Neuronal stem cell (in vitro differentiated cells): ENCODE results near the gene TRPM2.
"Not testable (repeated sequence)": the region's sequence is repeated elsewhere in the genome, so short reads cannot be mapped to it uniquely, and the experiment has no call there.

ENCODE experiments used
- DNase-seq: peaks from one replicate; pipeline ENCODE4 v3.0.0-alpha.2; 2013; ENCODE audit warnings: low spot score
- H2AFZ ChIP-seq: one replicate; pipeline ENCODE4 v1.6.1; 2013; ENCODE audit warnings: mild to moderate bottlenecking, low read length, inconsistent platforms
- H2AK5ac ChIP-seq: 2 replicates; pipeline ENCODE4 v1.6.1; 2013; ENCODE audit warnings: low read depth, mild to moderate bottlenecking, inconsistent platforms, low read length, moderate library complexity, mixed read lengths
- H2BK120ac ChIP-seq: 2 replicates; pipeline ENCODE4 v1.6.1; 2013; ENCODE audit warnings: low read depth, mild to moderate bottlenecking, inconsistent platforms, low read length, moderate library complexity, mixed read lengths
- H2BK12ac ChIP-seq: one replicate; pipeline ENCODE4 v1.6.1; 2013; ENCODE audit warnings: low read length, inconsistent platforms
- H2BK15ac ChIP-seq: 2 replicates; pipeline ENCODE4 v1.6.1; 2013; ENCODE audit warnings: mild to moderate bottlenecking, low read length, inconsistent platforms, mixed read lengths
- H2BK5ac ChIP-seq: one replicate; pipeline ENCODE4 v1.6.1; 2013; ENCODE audit warnings: inconsistent platforms, mild to moderate bottlenecking, low read length, moderate library complexity
- H3K14ac ChIP-seq: one replicate; pipeline ENCODE4 v1.6.1; 2013; ENCODE audit warnings: low read length, inconsistent platforms
- H3K18ac ChIP-seq: 2 replicates; pipeline ENCODE4 v1.6.1; 2013; ENCODE audit warnings: low read length, inconsistent platforms
- H3K23ac ChIP-seq: 2 replicates; pipeline ENCODE4 v1.6.1; 2013; ENCODE audit warnings: low read depth, mild to moderate bottlenecking, mixed read lengths, low read length, inconsistent platforms; ENCODE audit not compliant: poor library complexity
- H3K27ac ChIP-seq: replicated peaks from 3 replicates; pipeline ENCODE4 v1.5.1; 2013; ENCODE audit warnings: low read length, inconsistent platforms
- H3K27me3 ChIP-seq, 3 experiments: 2 replicates each; pipeline ENCODE4 v1.6.1; 2013; ENCODE audit warnings: low read length in 3 of 3, mild to moderate bottlenecking in 2 of 3, inconsistent platforms in 1 of 3, low read depth in 1 of 3, mixed read lengths in 1 of 3, moderate library complexity in 1 of 3; ENCODE audit not compliant: control insufficient read depth in 3 of 3, insufficient read depth in 3 of 3
- H3K36me3 ChIP-seq, 2 donors: replicated peaks in 1 of 2; 2 replicates each; pipeline ENCODE4 v1.6.1; 2013; ENCODE audit warnings: low read length in 2 of 2; ENCODE audit not compliant: control insufficient read depth in 2 of 2, insufficient read depth in 2 of 2
- H3K4ac ChIP-seq: 2 replicates; pipeline ENCODE4 v1.6.1; 2013; ENCODE audit warnings: inconsistent platforms, mild to moderate bottlenecking, low read length, moderate library complexity
- H3K4me1 ChIP-seq, 2 donors: 1 replicate in 1 of 2; 2 replicates in 1 of 2; pipeline ENCODE4 v1.6.1; 2013; ENCODE audit warnings: low read length in 2 of 2, low read depth in 1 of 2; ENCODE audit not compliant: control insufficient read depth in 2 of 2, insufficient read depth in 1 of 2
- H3K4me2 ChIP-seq: one replicate; pipeline ENCODE4 v1.6.1; 2013; ENCODE audit warnings: mild to moderate bottlenecking, low read length, inconsistent platforms; ENCODE audit not compliant: insufficient read depth, poor library complexity, severe bottlenecking
- H3K4me3 ChIP-seq, 2 donors: 2 replicates each; pipeline ENCODE4 v1.5.1; 2013; ENCODE audit warnings: low read length in 2 of 2, mild to moderate bottlenecking in 2 of 2, inconsistent platforms in 1 of 2, moderate library complexity in 1 of 2
- H3K79me1 ChIP-seq: one replicate; pipeline ENCODE4 v1.6.1; 2013; ENCODE audit warnings: low read depth, mild to moderate bottlenecking, inconsistent platforms, low read length, moderate library complexity
- H3K9ac ChIP-seq: one replicate; pipeline ENCODE4 v1.6.1; 2013; ENCODE audit warnings: mild to moderate bottlenecking, low read depth, low read length, inconsistent platforms; ENCODE audit not compliant: poor library complexity
- H3K9me3 ChIP-seq, 2 donors: replicated peaks in 1 of 2; 2 replicates each; pipeline versions ENCODE3 to v1.6.1; 2013; ENCODE audit warnings: low read length in 2 of 2, mild to moderate bottlenecking in 2 of 2, inconsistent platforms in 1 of 2, low read depth in 1 of 2, mixed read lengths in 1 of 2, moderate library complexity in 1 of 2; ENCODE audit not compliant: control insufficient read depth in 2 of 2, insufficient read depth in 1 of 2
- H4K8ac ChIP-seq: one replicate; pipeline ENCODE4 v1.6.1; 2013; ENCODE audit warnings: low read depth, mild to moderate bottlenecking, inconsistent platforms, low read length, moderate library complexity
- H4K91ac ChIP-seq: one replicate; pipeline ENCODE4 v1.6.1; 2013; ENCODE audit warnings: low read length, low read depth, mild to moderate bottlenecking, inconsistent platforms; ENCODE audit not compliant: poor library complexity
- WGBS, 2 donors: extraction: QIAGEN DNeasy Blood & Tissue Kit; methylation state at CpG; one replicate each; pipeline ENCODE4 v1.1.7; 2013; ENCODE audit warnings: missing lambda C conversion rate in 2 of 2, mixed read lengths in 1 of 2; ENCODE audit not compliant: insufficient read length in 2 of 2, insufficient replicate concordance in 1 of 2; ENCODE audit errors: extremely low coverage in 2 of 2; 5-methylcytosine and 5-hydroxymethylcytosine counted together

TRPM2 gene

GRCh38 chr21:44337941-44338895, 15.2 kb upstream of the TRPM2 start:
- H2AFZ ChIP-seq: peak overlapping the region; percentile 84
- peak overlapping the region; percentile 46 to 75 for H3K4me3 ChIP-seq
- no CpG with 5 or more reads among the region's 47 CpGs for WGBS, 2 donors

GRCh38 chr21:44338971-44339910, 14.2 kb upstream of the TRPM2 start, which contains the start of gene CFAP410:
Gene CFAP410 (minus strand): TSS chr21:44339390. CDS start chr21:44339194, 196 bp downstream.
- H3K79me1 ChIP-seq: peaks cover 4% of the 10 kb centered on the region
- peaks cover 5 to 7% of the 10 kb centered on the region in 2 donors for H3K4me1 ChIP-seq
- H4K91ac ChIP-seq: no peak within 1 kb of the TSS
- DNase-seq: peak; percentile 95
- peak within 1 kb of the TSS; percentile 99 for H3K23ac ChIP-seq
- peak within 1 kb of the TSS; percentile 91 to 92 for H3K4me3 ChIP-seq
- peak within 1 kb of the TSS; percentile 18 for H2BK12ac ChIP-seq
- no peak within 1 kb of the TSS for H2BK120ac ChIP-seq
- no peak within 1 kb of the TSS for H2BK15ac ChIP-seq
- H3K14ac ChIP-seq: peak within 1 kb of the TSS; percentile 50
- H3K18ac ChIP-seq: peak within 1 kb of the TSS; percentile 99
- H3K27ac ChIP-seq: peak within 1 kb of the TSS; percentile 97
- H3K4me2 ChIP-seq: peak within 1 kb of the TSS; percentile 84
- no peak within 1 kb of the TSS for H2BK5ac ChIP-seq
- H3K4ac ChIP-seq: peak within 1 kb of the TSS; percentile 17
- peak within 1 kb of the TSS; percentile 94 for H3K9ac ChIP-seq
- peak within 1 kb of the TSS; percentile 74 for H2AK5ac ChIP-seq
- peaks cover 0 to 2% (median 0%) of the 10 kb centered on the region in 3 experiments for H3K27me3 ChIP-seq
- peaks cover 7 to 10% of the 10 kb centered on the region in 2 donors for H3K36me3 ChIP-seq
- peak within 1 kb of the TSS; percentile 99 for H2AFZ ChIP-seq
- no peaks in the 10 kb centered on the region for H3K9me3 ChIP-seq
- no CpG with 5 or more reads among the region's 90 CpGs for WGBS, 2 donors
- peak within 1 kb of the TSS; percentile 52 for H4K8ac ChIP-seq

More at GRCh38 chr21:44337941-44338895, 15.2 kb upstream of the TRPM2 start:
- H3K4me2 ChIP-seq: peak overlapping the region; percentile 71
- peak overlapping the region; percentile 61 for H3K23ac ChIP-seq
- H3K36me3 ChIP-seq: peaks cover 7 to 10% of the 10 kb centered on the region in 2 donors
- H3K4me1 ChIP-seq: peaks cover 5 to 7% of the 10 kb centered on the region in 2 donors
- H3K4ac ChIP-seq: no peak overlapping the region
- H4K8ac ChIP-seq: no peak overlapping the region
- no peak overlapping the region for H3K14ac ChIP-seq
- DNase-seq: peak; percentile 53
- H3K18ac ChIP-seq: peak overlapping the region; percentile 27
- no peak overlapping the region for H2BK120ac ChIP-seq
- H2BK15ac ChIP-seq: no peak overlapping the region
- H2BK5ac ChIP-seq: no peak overlapping the region
- H4K91ac ChIP-seq: no peak overlapping the region
- no peak overlapping the region for H2AK5ac ChIP-seq
- H3K27ac ChIP-seq: no peak overlapping the region
- peaks cover 4% of the 10 kb centered on the region for H3K79me1 ChIP-seq
- H3K9me3 ChIP-seq: no peaks in the 10 kb centered on the region
- H2BK12ac ChIP-seq: no peak overlapping the region
- H3K9ac ChIP-seq: peak overlapping the region; percentile 73
- H3K27me3 ChIP-seq: peaks cover 0 to 2% (median 0%) of the 10 kb centered on the region in 3 experiments

GRCh38 chr21:44341726-44342458, 11.5 kb upstream of the TRPM2 start:
- H2BK12ac ChIP-seq, H3K36me3 ChIP-seq, H3K27me3 ChIP-seq, H3K14ac ChIP-seq, H2AK5ac ChIP-seq, H3K9ac ChIP-seq, H3K79me1 ChIP-seq, DNase-seq, H2BK15ac ChIP-seq, H3K4me3 ChIP-seq, H3K23ac ChIP-seq, H3K4ac ChIP-seq, H4K8ac ChIP-seq, H3K27ac ChIP-seq, H2BK120ac ChIP-seq, H3K4me1 ChIP-seq, H3K9me3 ChIP-seq, H2BK5ac ChIP-seq, H3K4me2 ChIP-seq, H3K18ac ChIP-seq, H4K91ac ChIP-seq: not testable (repeated sequence)
- no CpG with 5 or more reads among the region's 12 CpGs for WGBS, 2 donors
- H2AFZ ChIP-seq: peak overlapping the region; percentile 15
